HG02759 (cell line): ENCODE data around the gene SLC46A3.
A peak's percentile ranks its signal among the peaks of the same experiment; 100 is the strongest.
"Not testable (repeated sequence)": the region's sequence is repeated elsewhere in the genome, so short reads cannot be mapped to it uniquely, and the experiment has no call there.

ENCODE experiments used
- ATAC-seq: cut with Tn5 transposase; IDR thresholded peaks from one replicate; pipeline ENCODE4 v1.9.1; 2021; ENCODE audit warnings: mild to moderate bottlenecking, moderate library complexity; ENCODE audit not compliant: unreplicated experiment

Gene SLC46A3

DNA sequence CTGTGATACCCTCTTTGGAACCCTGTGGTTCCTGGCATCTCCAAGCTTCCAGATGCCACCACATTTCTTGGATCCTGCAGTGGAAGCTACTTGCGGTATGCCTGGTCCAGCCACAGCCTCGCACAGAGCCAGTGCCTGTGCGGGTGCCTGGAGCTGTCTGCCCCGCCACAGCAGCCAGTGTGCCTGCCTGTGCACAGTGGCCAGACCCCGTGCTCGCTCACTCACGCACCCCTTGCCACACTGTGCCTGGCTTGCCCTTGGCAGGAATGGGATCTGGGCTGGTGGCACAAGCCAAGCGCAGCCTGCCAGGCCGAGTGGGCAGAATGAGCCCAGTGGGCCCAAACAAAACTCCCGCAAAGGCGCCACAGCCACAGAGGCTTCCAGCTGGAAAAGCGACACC is 33.7 kb downstream of the SLC46A3 start:
- no peak for ATAC-seq

DNA sequence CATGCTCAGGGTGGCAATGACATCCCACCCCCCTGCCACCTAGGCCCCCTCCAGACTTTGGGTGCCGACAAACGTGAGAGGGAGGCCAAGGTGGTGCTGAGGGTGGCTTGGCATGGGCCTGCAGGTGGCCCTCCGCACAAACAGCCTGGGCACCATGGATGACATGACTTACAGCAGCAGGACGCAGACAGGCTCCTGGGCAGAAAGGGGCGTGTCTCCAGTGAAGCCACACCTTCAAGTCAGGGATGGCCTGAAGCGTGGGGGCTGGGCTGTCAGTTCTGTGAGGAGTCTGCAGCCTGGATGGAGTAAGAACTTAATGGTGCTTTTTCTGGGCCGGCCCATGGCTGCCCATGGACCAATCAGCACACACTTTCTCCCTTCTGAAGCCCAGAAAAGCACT is 34.5 kb downstream of the SLC46A3 start:
- ATAC-seq = no peak

DNA sequence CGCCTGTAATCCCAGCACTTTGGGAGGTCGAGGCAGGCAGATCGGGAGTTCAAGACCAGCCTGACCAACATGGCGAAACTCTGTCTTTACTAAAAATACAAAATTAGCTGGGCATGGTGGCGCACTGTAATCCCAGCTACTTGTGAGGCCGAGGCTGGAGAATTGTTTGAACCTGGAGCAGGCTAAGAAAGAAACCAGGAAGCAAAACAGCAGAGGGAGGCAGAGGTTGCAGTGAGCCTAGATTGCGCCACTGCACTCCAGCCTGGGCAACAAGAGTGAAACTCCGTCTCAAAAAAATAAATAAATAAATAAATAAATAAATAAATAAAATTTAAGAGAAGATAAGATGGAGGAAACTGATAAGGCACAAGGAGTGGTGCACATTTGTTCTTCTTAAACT is 35.6 kb downstream of the SLC46A3 start:
- ATAC-seq = not testable (repeated sequence)

DNA sequence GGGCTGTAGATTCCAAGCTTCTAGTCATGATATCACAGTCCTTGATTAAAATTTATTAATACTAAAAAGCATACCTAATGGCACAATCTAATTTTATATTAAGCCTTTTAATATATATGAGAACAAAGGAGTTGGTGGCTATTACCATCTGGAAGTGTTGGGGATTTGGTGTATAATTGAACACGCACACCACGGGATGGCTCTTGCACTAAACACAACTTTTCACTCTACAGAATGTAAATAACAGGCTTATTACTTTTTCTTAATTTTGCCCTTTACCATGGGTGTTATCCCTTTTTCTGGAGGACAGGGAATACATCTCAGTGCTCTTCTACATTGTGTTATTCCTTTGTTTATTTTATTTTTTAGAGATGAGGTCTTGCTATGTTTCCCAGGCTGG is 38.2 kb downstream of the SLC46A3 start:
- no peak for ATAC-seq

DNA sequence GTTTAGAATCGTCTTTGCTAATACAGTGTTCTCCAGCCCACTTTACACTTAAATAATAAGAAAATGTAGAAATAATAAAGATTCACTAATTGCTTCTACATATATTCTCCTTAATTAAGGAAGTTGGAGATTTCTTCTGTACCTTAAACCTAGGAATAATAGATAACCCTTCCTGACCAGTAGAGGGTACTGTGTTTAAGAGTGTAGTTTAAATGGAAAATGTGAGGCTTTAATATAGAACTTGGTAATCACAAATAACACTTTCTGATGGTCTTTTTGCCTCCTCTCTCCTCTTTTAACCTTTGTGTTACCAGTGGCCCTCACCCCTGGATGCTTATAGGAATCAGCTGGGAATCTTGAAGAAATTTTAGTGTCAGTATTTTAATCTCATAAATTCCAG is 39.1 kb downstream of the SLC46A3 start:
- ATAC-seq = no peak

DNA sequence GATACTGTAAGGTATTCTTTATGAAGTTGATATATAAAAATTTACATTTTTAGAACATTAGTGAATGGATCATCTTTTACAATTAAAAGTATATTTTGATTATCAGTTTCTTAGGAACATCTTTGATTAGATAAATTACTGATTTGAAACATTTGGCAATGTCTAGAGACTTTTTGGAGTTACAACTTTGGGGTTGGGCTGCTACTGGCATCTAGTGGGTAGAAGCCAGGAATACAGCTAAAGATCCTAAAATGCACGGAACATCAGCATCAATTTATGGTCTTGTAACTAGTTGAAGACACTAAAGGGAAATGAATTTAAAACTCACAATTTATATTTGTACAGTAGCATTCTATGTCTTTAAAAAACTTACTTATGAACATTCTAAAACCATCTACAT is 40.0 kb downstream of the SLC46A3 start:
- no peak for ATAC-seq

DNA sequence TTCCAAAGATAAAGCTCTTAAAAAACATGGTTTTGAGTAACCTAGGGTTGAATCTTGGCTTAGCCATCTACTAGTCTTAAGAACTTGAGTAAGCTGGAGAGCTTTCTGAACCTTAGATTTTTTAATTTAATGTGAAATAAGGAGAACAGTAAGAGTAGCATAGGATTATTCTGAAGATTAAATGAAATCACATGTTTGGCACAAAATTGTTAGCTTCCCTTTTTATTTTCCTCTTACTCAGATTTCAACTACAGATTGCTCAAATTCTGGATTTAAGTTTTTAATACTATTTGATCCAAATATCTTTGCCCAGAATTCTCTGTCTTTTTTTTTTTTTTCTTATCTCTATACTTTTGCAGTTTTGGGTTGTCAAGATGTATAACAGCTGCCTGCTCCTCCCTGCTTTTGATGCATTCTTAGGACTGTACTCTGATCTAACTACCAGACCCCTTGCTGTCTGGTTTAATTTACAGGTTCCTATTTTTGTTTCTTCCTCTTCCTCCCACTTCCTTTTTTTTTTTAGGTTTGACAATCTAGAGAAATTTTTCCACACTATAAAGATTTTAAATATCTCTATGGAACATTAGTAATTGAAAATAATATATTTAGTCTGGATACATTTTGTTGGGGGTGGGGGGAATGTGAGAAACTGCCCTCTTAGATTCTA is 47.5 kb downstream of the SLC46A3 start:
- no peak for ATAC-seq

DNA sequence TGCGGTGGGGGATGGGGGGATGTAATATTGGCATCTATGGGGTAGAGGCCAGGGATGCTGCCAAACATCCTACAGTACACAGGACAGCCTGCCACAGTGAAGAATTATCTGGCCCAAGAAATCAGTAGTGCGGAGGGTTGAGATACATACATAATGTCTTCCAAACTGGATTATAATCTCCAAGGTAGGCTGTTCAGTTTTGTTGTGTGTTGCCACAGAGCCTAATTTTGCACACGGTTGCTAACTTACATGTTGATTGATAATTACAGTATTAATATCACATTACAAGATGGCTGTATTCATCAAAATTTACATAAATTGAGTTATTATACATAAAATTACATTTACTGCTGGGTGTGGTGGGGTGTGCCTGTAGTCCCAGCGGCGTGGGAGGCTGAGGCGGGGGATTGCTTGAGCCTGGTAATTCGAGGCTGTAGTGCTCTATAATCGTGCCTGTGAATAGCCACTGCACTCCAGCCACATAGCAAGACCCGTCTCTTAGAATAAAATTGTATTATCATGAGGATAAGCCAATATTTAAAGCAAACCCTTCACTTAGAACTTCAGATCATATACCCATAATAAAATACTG is 51.8 kb downstream of the SLC46A3 start:
- no peak for ATAC-seq

DNA sequence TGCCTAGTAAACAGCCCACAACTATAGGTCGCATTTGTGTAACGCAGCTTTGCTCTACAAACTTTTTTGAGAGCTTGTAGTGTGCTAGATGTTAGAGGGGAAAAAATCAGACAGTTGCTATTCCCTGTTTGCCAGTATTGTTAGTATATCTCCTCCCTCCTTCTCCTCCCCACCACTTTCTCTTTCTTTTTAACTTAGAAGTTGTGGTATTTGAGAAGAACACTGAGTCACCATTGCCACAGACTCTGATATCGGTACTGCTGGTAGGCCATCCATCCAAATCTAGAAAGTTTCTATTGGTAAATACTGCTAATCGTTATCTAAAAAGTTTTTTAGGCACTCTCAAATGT is 59.2 kb downstream of the SLC46A3 start:
- peak; percentile 14 for ATAC-seq

DNA sequence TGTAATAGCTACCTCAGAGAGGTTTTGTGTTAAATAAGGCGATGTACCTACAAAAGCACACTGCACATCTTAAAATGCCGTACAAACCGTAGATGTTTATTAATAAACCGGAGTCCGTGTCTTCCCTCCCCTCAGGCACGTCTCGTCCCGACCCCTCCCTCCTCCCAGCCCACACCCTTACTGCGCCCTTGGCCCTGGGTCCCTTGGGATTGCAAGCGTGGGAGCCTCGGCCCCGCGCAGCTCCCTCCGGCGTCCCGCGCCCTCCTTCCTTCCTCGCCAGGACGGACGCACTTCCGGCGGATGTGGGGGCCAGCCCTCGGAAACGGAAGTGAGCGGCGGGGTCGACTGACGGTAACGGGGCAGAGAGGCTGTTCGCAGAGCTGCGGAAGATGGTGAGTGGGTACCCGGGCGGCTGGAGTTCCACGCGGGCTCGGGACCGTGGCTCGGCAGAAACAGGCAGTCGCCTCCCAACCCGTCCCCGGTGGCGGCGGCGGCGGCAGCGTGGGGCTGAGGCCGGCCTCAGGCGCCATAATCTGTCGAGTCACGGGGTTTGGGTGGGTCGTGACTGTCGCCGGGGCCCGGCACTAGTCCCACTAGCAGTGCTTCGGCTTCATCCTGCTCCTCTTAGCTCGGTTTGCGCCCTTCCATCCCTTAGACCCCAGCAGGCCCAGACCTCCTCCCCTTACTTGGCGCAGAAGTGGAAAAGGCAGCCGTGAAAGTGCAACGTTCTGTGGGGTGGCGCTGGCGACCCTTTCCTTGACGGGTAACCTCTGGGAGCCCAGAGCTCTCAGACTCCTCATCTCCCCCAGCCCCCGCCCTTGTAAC is 59.8 kb downstream of the SLC46A3 start, which contains the start of gene POMP:
TSS of gene POMP (plus strand) at position 335 of the 825 bp plus-strand sequence. CDS start at position 390, 55 bp downstream.
- ATAC-seq = peak; percentile 94

DNA sequence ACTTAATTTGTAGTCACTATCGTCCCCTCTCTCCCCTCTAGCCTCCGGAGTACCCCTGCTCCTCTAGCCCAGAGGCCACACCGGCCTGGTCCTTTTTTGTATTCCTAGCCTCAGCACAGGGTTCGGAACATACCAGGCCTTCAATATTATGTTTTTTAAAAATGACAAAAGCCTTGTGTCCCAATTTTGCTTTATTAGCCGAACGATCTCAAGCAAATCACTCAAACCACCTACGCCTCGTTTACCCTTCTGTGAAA is 60.3 kb downstream of the SLC46A3 start:
- ATAC-seq = peak; percentile 14

DNA sequence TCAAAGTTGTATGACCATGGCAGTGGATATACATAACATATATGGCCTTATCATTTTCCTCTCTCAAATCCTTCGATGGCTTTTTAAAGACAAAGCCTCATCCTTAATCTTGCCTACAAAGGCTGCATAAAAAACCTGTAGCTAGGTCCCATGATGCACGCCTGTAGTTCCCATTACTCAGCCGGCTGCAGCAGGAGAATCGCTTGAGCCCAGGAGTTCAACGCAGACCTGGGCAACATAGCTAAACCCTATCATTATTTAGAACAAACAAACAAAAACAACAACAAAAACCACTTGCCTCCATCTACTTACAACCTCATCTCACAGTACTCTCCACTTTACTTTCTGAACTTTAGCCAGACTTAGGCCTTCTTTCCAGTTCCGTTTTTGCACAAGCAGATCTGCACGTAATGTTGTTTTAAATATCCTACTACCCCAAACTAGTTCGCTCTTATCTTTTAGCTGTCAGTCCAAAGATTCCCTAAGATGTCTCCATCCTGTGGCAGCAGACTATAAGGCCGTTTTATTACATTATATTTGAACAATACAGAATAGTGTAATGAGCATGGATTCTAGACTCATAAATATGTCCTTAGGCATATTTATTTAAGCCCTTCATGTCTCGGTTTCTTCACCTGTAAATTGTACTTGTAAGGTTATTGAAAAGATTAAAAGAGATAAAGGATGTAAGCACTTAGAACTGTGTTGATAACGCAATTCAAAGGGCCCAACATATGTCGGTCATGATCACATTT is 60.8 kb downstream of the SLC46A3 start:
- no peak for ATAC-seq

DNA sequence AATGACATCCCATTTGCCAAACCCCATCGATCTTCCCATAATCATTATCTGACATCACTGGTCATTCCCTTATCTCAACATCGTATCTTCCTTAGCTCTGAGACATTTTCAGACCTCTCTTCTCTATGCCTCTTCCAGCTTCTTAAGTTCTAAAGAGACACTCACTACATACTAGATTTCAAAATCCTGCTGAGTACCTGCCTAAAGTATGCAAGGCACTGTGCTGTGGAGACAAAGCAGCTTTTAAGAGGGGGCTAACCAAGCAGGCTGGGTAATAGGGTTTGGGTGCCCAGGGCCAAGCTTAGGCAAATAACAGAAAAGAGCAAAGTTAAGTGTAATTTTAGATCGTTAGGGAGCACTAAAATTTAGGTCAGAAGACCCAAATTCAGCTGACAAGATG is 63.2 kb downstream of the SLC46A3 start:
- ATAC-seq = no peak

DNA sequence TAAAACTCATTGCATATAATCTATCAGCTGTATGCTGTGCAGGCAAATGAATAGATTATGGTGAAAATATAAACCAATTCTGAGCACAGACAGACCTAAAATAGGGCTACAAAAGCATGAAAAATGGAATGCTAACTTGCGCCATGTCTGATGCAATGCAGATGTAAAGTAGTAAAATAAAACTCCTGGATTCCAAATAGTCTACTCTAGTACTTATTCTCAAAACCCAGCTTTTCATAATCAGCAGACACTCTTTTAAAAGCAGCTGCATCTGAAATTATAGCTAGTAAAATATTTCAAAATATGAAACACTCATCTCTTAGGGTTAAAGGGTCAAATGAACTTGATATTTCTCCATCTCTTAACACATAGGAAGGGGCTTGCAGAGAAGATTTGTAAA is 64.5 kb downstream of the SLC46A3 start:
- no peak for ATAC-seq

DNA sequence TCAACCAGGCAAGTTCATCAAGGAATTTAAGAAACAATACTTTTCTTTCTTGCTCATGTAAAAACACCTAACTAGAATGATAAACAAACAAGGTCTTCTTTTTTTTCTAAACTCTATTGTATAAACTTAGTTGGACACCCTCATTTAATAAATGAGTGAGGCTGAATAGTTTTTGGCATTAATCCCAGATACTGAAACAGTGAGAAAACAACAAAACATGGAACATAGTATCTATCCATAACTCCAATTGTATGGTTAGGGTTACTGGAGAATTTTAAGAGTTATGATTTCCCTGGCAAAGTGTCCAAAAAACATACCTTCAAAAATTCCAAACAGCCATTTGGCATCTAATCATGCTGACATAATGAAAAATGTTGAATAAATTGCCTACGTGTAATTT is 65.7 kb downstream of the SLC46A3 start:
- ATAC-seq = no peak

DNA sequence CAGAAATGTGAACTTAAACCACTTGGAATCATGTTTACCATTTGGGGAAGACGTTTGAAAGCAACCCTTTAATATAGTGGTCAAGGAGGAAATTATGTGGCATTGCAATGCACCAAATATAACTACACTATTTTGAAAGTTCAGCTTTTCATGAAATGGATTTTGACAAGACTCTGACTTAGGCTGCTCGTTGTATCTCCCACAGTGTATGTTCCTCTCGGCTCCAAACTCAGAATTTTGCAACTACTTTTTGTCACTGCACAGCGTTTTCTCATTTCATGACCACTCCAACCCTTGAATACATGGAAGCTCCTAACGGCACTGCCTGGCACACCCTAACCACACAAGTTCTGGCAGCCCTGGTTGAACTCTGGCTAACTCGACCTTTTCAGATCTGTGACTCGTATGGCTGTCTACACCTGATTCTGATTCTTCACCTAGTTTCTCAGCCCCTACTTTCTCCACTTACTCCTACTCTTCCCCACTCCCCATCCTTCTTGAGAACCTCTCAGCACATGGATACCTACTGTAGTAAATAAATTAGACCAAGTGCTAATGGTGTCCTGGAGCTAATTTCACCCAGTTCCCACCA is 66.9 kb downstream of the SLC46A3 start:
- ATAC-seq = no peak

DNA sequence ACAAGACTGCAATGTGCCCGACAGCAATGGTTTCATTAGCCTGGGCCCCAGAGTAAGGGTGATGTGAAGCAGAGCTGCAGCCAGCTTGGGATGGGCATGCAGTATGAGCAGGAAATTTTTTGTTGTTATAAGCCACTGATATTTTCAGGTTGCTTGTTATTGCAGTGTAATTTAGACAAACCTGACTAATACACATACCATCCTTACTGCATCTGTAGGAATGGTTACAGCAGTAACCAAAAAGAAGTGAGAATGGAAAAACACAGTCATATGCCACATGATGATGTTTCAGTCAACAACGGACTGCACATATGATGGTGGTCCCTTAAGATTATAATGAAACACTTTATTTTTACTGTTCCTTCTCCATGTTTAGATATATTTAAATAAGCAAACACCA is 68.5 kb downstream of the SLC46A3 start:
- ATAC-seq = no peak
